SKM-1 treated with dmso at 0.1 percent for 144 hours (cell line): ENCODE measurements around the gene DENND4B.
"Not testable (repeated sequence)": the region's sequence is repeated elsewhere in the genome, so short reads cannot be mapped to it uniquely, and the experiment has no call there.

Source experiments
- DNase-seq: peaks from one replicate; lab custom pipeline; 2025; ENCODE audit not compliant: unreplicated experiment; lab: John Stamatoyannopoulos, UW

Gene DENND4B

GRCh38 chr1:153929426-153929825 is 17.1 kb downstream of the DENND4B start:
- no peak for DNase-seq

- no peak for DNase-seq
Measured at GRCh38 chr1:153928791-153929341, 17.7 kb downstream of the DENND4B start.

- no peak for DNase-seq
Measured at GRCh38 chr1:153928245-153928644, 18.3 kb downstream of the DENND4B start.

- no peak for DNase-seq
Measured at GRCh38 chr1:153926405-153926804, 20.1 kb downstream of the DENND4B start.

- DNase-seq, result peak; percentile 100
Measured at GRCh38 chr1:153922972-153923925, 23.3 kb downstream of the DENND4B start, which contains the start of gene GATAD2B. TSS of gene GATAD2B (minus strand) at chr1:153922972. CDS start at chr1:153828347, 94,625 bp downstream.

- DNase-seq, result peak; percentile 86
Measured at GRCh38 chr1:153922076-153922971, 24.2 kb downstream of the DENND4B start.

- DNase-seq, result no peak
Measured at GRCh38 chr1:153921803-153922075, 24.8 kb downstream of the DENND4B start.

GRCh38 chr1:153921080-153921802 is 25.3 kb downstream of the DENND4B start:
- DNase-seq, result no peak

- DNase-seq, result peak; percentile 68
Measured at GRCh38 chr1:153919876-153920852, 26.4 kb downstream of the DENND4B start.

- no peak for DNase-seq
Measured at GRCh38 chr1:153916297-153916696, 30.2 kb downstream of the DENND4B start.

GRCh38 chr1:153912349-153912748 is 34.2 kb downstream of the DENND4B start:
- no peak for DNase-seq

- not testable (repeated sequence) for DNase-seq
Measured at GRCh38 chr1:153910560-153910959, 36.0 kb downstream of the DENND4B start.

- DNase-seq, result no peak
Measured at GRCh38 chr1:153908071-153908470, 38.4 kb downstream of the DENND4B start.

GRCh38 chr1:153907134-153907533 is 39.4 kb downstream of the DENND4B start:
- DNase-seq, result no peak

- no peak for DNase-seq
Measured at GRCh38 chr1:153906396-153906795, 40.1 kb downstream of the DENND4B start.

GRCh38 chr1:153905908-153906307 is 40.6 kb downstream of the DENND4B start:
- DNase-seq, result not testable (repeated sequence)

GRCh38 chr1:153903841-153904455 is 42.6 kb downstream of the DENND4B start:
- no peak for DNase-seq

GRCh38 chr1:153899509-153899908 is 47.0 kb downstream of the DENND4B start:
- no peak for DNase-seq

GRCh38 chr1:153895866-153896265 is 50.7 kb downstream of the DENND4B start:
- DNase-seq, result not testable (repeated sequence)
